ENCODE measurements around the gene DCLRE1C. TPM values are rescaled to one million over a fixed set of nuclear protein-coding genes. Genes with fewer than 3 reads are reported as not detected.

The DCLRE1C gene
- total and polyA plus RNA-seq, 2 of the 8 experiments (the other 6 are each of a cell fraction or from before 2014, with no cell fraction given), result 0.77 to 7.4 TPM

DNA sequence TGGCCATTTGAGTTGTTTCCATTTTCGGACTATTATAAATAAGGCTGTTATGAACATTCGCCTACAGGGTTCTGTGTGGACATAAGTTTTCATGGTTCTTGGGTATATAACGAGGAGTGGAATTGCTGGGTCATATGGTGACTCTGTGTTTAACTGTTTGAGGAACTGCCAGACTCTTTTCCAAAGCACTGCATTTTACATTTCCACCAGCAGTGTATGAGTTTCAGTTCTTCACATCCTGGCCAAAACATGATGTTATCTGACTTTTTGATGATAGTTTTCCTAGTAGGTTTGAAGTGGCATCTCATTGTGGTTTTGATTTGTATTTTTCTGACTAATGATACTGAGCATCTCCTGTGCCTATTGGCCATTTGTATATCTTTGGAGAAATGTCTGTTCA, 69.8 kb downstream of the DCLRE1C start (continued):
- TF ChIP-seq, protein P1, sequence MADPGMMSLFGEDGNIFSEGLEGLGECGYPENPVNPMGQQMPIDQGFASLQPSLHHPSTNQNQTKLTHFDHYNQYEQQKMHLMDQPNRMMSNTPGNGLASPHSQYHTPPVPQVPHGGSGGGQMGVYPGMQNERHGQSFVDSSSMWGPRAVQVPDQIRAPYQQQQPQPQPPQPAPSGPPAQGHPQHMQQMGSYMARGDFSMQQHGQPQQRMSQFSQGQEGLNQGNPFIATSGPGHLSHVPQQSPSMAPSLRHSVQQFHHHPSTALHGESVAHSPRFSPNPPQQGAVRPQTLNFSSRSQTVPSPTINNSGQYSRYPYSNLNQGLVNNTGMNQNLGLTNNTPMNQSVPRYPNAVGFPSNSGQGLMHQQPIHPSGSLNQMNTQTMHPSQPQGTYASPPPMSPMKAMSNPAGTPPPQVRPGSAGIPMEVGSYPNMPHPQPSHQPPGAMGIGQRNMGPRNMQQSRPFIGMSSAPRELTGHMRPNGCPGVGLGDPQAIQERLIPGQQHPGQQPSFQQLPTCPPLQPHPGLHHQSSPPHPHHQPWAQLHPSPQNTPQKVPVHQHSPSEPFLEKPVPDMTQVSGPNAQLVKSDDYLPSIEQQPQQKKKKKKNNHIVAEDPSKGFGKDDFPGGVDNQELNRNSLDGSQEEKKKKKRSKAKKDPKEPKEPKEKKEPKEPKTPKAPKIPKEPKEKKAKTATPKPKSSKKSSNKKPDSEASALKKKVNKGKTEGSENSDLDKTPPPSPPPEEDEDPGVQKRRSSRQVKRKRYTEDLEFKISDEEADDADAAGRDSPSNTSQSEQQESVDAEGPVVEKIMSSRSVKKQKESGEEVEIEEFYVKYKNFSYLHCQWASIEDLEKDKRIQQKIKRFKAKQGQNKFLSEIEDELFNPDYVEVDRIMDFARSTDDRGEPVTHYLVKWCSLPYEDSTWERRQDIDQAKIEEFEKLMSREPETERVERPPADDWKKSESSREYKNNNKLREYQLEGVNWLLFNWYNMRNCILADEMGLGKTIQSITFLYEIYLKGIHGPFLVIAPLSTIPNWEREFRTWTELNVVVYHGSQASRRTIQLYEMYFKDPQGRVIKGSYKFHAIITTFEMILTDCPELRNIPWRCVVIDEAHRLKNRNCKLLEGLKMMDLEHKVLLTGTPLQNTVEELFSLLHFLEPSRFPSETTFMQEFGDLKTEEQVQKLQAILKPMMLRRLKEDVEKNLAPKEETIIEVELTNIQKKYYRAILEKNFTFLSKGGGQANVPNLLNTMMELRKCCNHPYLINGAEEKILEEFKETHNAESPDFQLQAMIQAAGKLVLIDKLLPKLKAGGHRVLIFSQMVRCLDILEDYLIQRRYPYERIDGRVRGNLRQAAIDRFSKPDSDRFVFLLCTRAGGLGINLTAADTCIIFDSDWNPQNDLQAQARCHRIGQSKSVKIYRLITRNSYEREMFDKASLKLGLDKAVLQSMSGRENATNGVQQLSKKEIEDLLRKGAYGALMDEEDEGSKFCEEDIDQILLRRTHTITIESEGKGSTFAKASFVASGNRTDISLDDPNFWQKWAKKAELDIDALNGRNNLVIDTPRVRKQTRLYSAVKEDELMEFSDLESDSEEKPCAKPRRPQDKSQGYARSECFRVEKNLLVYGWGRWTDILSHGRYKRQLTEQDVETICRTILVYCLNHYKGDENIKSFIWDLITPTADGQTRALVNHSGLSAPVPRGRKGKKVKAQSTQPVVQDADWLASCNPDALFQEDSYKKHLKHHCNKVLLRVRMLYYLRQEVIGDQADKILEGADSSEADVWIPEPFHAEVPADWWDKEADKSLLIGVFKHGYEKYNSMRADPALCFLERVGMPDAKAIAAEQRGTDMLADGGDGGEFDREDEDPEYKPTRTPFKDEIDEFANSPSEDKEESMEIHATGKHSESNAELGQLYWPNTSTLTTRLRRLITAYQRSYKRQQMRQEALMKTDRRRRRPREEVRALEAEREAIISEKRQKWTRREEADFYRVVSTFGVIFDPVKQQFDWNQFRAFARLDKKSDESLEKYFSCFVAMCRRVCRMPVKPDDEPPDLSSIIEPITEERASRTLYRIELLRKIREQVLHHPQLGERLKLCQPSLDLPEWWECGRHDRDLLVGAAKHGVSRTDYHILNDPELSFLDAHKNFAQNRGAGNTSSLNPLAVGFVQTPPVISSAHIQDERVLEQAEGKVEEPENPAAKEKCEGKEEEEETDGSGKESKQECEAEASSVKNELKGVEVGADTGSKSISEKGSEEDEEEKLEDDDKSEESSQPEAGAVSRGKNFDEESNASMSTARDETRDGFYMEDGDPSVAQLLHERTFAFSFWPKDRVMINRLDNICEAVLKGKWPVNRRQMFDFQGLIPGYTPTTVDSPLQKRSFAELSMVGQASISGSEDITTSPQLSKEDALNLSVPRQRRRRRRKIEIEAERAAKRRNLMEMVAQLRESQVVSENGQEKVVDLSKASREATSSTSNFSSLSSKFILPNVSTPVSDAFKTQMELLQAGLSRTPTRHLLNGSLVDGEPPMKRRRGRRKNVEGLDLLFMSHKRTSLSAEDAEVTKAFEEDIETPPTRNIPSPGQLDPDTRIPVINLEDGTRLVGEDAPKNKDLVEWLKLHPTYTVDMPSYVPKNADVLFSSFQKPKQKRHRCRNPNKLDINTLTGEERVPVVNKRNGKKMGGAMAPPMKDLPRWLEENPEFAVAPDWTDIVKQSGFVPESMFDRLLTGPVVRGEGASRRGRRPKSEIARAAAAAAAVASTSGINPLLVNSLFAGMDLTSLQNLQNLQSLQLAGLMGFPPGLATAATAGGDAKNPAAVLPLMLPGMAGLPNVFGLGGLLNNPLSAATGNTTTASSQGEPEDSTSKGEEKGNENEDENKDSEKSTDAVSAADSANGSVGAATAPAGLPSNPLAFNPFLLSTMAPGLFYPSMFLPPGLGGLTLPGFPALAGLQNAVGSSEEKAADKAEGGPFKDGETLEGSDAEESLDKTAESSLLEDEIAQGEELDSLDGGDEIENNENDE (IDR thresholded peaks at IDR 0.05; ENCODE audit: insufficient replicate concordance, low read length), result no peak
- no peak for TF ChIP-seq TBP (IDR thresholded peaks at IDR 0.05; ENCODE audit: low read depth, low read length)
- no peak for TF ChIP-seq CHD1 (IDR thresholded peaks at IDR 0.05; ENCODE audit: low read depth, low read length)
- no peak for TF ChIP-seq GABPA (IDR thresholded peaks at IDR 0.05; ENCODE audit: borderline replicate concordance, insufficient read depth, low read length)
- TF ChIP-seq RNF2 (IDR thresholded peaks at IDR 0.05; ENCODE audit: borderline replicate concordance, low read depth, low read length, missing control alignments, poor library complexity, severe bottlenecking), result no peak
- TF ChIP-seq RFX5 (IDR thresholded peaks at IDR 0.05; ENCODE audit: borderline replicate concordance, low read depth, low read length), result no peak
- TF ChIP-seq SRF (IDR thresholded peaks at IDR 0.05; ENCODE audit: low read depth, low read length), result no peak
- no peak for TF ChIP-seq FOSL1 (IDR thresholded peaks at IDR 0.05; ENCODE audit: insufficient read depth, low read depth, low read length)
- no peak for TF ChIP-seq SP4 (IDR thresholded peaks at IDR 0.05; ENCODE audit: low read length)
- TF ChIP-seq SIX5 (IDR thresholded peaks at IDR 0.05; ENCODE audit: low read depth, low read length), result no peak

Data from H1 (cell line).